Tibial nerve (tissue), 4 donors: ENCODE measurements around the gene INPP5A. TPM values are rescaled to one million over a fixed set of nuclear protein-coding genes. Genes with fewer than 3 reads are reported as not detected.

ENCODE experiments used
- DNase-seq, 2 donors: peaks; one replicate each; pipeline ENCODE4 v3.0.0-alpha.2; 2019; ENCODE audit warnings: low spot score in 2 of 2
- H3K27ac ChIP-seq, 4 donors: fragments of 200-600 bp; sonication (generic) in 3 of 4; one replicate each; pipeline ENCODE4 v1.5.1; 2017 to 2019; ENCODE audit warnings: mild to moderate bottlenecking in 1 of 4
- H3K27me3 ChIP-seq, 2 donors: fragments of 200-600 bp; sonication (generic) in 1 of 2; one replicate each; pipeline versions ENCODE4 v1.5.1 to v1.6.0; 2017 to 2019
- H3K36me3 ChIP-seq, 3 donors: fragments of 200-600 bp; sonication (generic); one replicate each; pipeline ENCODE4 v1.5.1; 2018 to 2019
- H3K4me1 ChIP-seq, 4 donors: fragments of 200-600 bp; sonication (generic) in 3 of 4; one replicate each; pipeline ENCODE4 v1.5.1; 2017 to 2019
- H3K4me3 ChIP-seq, 4 donors: fragments of 200-600 bp; sonication (generic) in 3 of 4; one replicate each; pipeline ENCODE4 v1.5.1; 2017 to 2019; ENCODE audit warnings: mild to moderate bottlenecking in 1 of 4, moderate library complexity in 1 of 4
- H3K9me3 ChIP-seq, 4 donors: fragments of 200-600 bp; sonication (generic) in 3 of 4; one replicate each; pipeline ENCODE4 v1.5.1; 2017 to 2019
- EP300 ChIP-seq, 2 donors: sonication (generic); formaldehyde crosslinking; IDR thresholded peaks; one replicate each; pipeline ENCODE4 v1.6.1; 2017; ENCODE audit warnings: antibody characterized with exemption in 2 of 2, mild to moderate bottlenecking in 1 of 2
- POLR2A ChIP-seq, 2 donors: fragments of 450-650 bp; IDR thresholded peaks; one replicate each; pipeline ENCODE4 v1.6.1; 2017; ENCODE audit warnings: antibody characterized with exemption in 2 of 2, mild to moderate bottlenecking in 2 of 2, moderate library complexity in 2 of 2
- WGBS, 2 donors: methylation state at CpG; one replicate each; pipeline ENCODE4 v1.1.5; 2018; 5-methylcytosine and 5-hydroxymethylcytosine counted together
- total RNA-seq, 4 donors: library from RNA; depleted of rRNA; stranded (reverse); fragments of >200 nt; gene quantifications; one replicate each; pipeline ENCODE4 v1.1.0, GENCODE V29; 2016
- TF ChIP-seq, protein P1 (sequence below), 5 experiments: fragments of 200-600 bp in 3 of 5; fragments of 450-650 bp in 2 of 5; sonication (generic) in 3 of 5; IDR thresholded peaks; one replicate each; pipeline ENCODE4 v1.5.1; 2016 to 2019; ENCODE audit warnings: antibody characterized with exemption in 5 of 5, mild to moderate bottlenecking in 3 of 5, moderate library complexity in 2 of 5

The INPP5A gene
- total RNA-seq, 4 donors from 2014 or later: 73.8 to 101 (median 86.2) TPM

DNA sequence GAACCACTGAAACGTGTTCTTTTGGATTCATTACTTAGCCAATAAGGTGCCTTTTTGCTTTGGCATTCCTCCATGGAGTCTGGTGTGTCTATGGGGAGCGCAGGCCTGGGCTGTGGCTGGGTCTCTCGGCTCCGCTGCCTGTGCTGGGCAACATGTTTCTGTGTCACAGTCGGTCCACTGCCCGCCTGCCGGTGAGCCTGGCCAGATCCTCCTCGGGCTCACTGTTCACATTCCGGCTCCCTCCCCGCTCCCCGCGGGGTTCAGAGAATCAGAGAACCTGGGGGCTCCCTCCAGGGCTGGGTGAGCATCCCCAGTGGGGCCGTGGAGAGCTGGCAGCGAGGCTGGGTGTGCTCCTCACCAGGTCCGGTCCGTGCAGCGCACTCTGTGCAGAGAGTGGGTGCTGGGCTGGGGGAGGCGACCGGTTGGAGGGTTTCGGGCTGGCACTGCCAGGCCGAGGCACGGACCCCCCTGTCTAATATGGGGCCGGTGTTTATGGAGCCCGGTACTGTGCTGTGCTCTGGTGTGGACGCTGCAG, 70.4 kb downstream of the INPP5A start:
- WGBS, 2 donors: 90 to 98% methylated on average over 20 to 25 of the region's 25 CpGs
- no peaks in the 10 kb centered on the region for H3K27me3 ChIP-seq
- H3K27ac ChIP-seq: no peak overlapping the region
- no peak for DNase-seq
- H3K4me3 ChIP-seq: no peak overlapping the region
- TF ChIP-seq, protein P1, sequence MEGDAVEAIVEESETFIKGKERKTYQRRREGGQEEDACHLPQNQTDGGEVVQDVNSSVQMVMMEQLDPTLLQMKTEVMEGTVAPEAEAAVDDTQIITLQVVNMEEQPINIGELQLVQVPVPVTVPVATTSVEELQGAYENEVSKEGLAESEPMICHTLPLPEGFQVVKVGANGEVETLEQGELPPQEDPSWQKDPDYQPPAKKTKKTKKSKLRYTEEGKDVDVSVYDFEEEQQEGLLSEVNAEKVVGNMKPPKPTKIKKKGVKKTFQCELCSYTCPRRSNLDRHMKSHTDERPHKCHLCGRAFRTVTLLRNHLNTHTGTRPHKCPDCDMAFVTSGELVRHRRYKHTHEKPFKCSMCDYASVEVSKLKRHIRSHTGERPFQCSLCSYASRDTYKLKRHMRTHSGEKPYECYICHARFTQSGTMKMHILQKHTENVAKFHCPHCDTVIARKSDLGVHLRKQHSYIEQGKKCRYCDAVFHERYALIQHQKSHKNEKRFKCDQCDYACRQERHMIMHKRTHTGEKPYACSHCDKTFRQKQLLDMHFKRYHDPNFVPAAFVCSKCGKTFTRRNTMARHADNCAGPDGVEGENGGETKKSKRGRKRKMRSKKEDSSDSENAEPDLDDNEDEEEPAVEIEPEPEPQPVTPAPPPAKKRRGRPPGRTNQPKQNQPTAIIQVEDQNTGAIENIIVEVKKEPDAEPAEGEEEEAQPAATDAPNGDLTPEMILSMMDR (IDR thresholded peaks at IDR 0.05): no peak
- peaks cover 0 to 34% (median 16%) of the 10 kb centered on the region in 4 donors for H3K4me1 ChIP-seq
- H3K36me3 ChIP-seq: peaks cover 0 to 8% (median 0%) of the 10 kb centered on the region in 3 donors
- peaks cover 0 to 2% (median 0%) of the 10 kb centered on the region in 4 donors for H3K9me3 ChIP-seq

DNA sequence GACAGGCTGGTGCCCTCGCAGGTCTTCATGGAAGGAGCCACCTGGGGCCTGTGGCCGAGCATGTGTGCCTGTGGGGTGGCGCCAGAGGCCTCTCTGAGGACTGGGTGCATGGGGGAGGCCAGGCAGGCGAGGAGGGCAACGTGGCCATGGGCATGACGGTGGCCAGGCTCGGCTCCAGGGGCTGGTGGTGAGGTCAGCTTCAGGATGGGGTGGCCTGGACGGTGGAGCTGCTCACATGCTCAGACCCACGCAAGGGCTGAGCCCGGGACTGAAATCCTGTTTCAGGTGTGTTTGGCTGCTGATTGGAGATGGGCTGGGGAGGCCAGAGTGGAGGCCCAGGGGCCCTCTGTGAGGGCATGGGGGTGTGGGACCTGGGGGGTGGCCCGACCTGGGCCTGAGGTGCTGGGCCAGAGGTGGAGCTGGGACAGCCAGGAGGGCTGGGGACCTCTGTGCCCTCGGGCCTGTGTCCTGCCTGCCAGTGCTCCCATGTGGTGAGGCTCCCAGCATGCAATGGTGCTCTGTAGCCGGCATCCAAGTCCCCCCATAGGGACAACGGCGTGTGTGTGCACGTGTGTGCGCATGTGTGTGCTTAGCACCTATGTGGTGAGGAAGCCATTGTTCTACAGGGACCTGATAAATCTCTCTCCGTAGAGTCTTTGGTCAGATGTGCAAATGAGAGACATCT, 71.1 kb downstream of the INPP5A start:
- 86 to 89% methylated on average over 11 to 18 of the region's 18 CpGs for WGBS, 2 donors
- no peak overlapping the region for H3K27ac ChIP-seq
- DNase-seq: no peak
- H3K4me1 ChIP-seq: peaks cover 0 to 34% (median 16%) of the 10 kb centered on the region in 4 donors
- H3K4me3 ChIP-seq: no peak overlapping the region
- H3K27me3 ChIP-seq: no peaks in the 10 kb centered on the region
- peaks cover 0 to 8% (median 0%) of the 10 kb centered on the region in 3 donors for H3K36me3 ChIP-seq
- TF ChIP-seq POLR2A (IDR thresholded peaks at IDR 0.05) (no peak), EP300 (IDR thresholded peaks at IDR 0.05) (no peak)
- TF ChIP-seq, protein P1 (IDR thresholded peaks at IDR 0.05): no peak
- H3K9me3 ChIP-seq: peaks cover 0 to 2% (median 0%) of the 10 kb centered on the region in 4 donors

DNA sequence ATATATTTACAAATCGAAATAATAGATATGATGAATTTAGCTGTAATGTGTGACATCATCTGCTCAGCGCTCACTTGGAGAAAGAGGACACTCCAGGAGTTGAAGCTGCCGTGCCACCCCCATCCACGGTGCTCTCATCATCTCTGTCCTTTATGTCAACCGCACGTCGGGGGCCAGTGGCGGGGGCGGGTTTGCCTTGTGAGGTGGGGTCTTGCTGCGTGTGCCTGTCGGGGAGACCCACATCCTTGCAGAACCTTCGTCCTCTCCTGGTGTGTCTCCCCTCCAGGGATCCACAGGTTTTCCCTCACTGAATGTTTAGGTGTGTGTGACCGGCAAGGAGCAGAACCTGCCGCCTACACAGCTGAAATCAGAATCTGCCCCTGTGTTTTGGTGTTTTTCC, 71.6 kb downstream of the INPP5A start:
- TF ChIP-seq, protein P1 (IDR thresholded peaks at IDR 0.05): no peak
- TF ChIP-seq POLR2A (IDR thresholded peaks at IDR 0.05) (no peak), EP300 (IDR thresholded peaks at IDR 0.05) (no peak)
- H3K9me3 ChIP-seq: peaks cover 0 to under 1% (median 0%) of the 10 kb centered on the region in 4 donors
- 96% methylated on average over 14 of the region's 14 CpGs for WGBS, 2 donors
- no peaks in the 10 kb centered on the region for H3K27me3 ChIP-seq
- no peak for DNase-seq
- H3K4me1 ChIP-seq: peaks cover 0 to 34% (median 16%) of the 10 kb centered on the region in 4 donors
- no peak overlapping the region for H3K27ac ChIP-seq
- H3K36me3 ChIP-seq: peaks cover 0 to 11% (median 0%) of the 10 kb centered on the region in 3 donors
- no peak overlapping the region for H3K4me3 ChIP-seq

GRCh38 chr10:132610071-132610701, 72.6 kb downstream of the INPP5A start:
- Histone ChIP-seq H3K36me3 (peaks cover 0 to 20% (median 0%) of the 10 kb centered on the region in 3 donors), H3K27me3 (no peaks in the 10 kb centered on the region), H3K9me3 (no peaks in the 10 kb centered on the region), H3K4me1 (peaks cover 0 to 27% (median 16%) of the 10 kb centered on the region in 4 donors), H3K4me3 (no peak overlapping the region), H3K27ac (no peak overlapping the region)
- 83 to 96% methylated on average over 4 to 12 of the region's 20 CpGs for WGBS, 2 donors
- no peak for DNase-seq
- TF ChIP-seq EP300 (IDR thresholded peaks at IDR 0.05) (no peak), POLR2A (IDR thresholded peaks at IDR 0.05) (no peak)
- TF ChIP-seq, protein P1 (IDR thresholded peaks at IDR 0.05): no peak
